AG10803 (cell line): ENCODE data around the gene MPZL1.

Experiments
- DNase-seq: peaks from one replicate; pipeline ENCODE4 v3.0.0; 2010; ENCODE audit warnings: low read depth
- H3K4me3 ChIP-seq: 2 replicates; pipeline ENCODE4 v1.5.1; 2011; ENCODE audit warnings: mild to moderate bottlenecking, low read length, control low read depth
- TF ChIP-seq, protein P1 (sequence below): conservative IDR thresholded peaks from 2 replicates; pipeline ENCODE4 v1.5.1; 2011; ENCODE audit warnings: mild to moderate bottlenecking, low read length, control low read depth, inconsistent platforms

The MPZL1 gene

DNA sequence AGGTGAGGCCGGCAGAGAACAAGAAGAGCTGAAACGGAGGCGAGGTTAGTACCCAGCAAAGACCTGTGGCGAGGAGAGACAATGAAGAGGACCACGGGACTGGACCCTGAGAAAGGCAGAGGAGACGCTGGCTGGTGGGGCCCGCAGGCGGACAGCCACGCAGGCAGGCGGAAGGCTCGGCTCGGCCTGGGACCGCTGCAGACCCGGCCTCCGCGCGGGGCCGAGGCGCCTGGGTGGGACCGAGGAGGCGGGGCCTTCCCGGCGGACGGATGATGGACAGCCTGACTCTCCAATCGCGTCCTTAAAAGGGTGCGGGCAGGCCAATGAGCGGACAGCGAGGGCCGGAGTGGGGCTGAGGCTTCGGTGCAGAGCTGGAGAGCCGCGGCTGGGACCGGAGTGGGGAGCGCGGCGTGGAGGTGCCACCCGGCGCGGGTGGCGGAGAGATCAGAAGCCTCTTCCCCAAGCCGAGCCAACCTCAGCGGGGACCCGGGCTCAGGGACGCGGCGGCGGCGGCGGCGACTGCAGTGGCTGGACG is at the start of gene MPZL1:
Gene MPZL1, plus strand, starts transcription at position 366 of the 535 bp plus-strand sequence. CDS start 170 bp downstream, outside the sequence.
- DNase-seq: peak; percentile 94
- H3K4me3 ChIP-seq: peak within 1 kb of the TSS; percentile 82
- TF ChIP-seq, protein P1, sequence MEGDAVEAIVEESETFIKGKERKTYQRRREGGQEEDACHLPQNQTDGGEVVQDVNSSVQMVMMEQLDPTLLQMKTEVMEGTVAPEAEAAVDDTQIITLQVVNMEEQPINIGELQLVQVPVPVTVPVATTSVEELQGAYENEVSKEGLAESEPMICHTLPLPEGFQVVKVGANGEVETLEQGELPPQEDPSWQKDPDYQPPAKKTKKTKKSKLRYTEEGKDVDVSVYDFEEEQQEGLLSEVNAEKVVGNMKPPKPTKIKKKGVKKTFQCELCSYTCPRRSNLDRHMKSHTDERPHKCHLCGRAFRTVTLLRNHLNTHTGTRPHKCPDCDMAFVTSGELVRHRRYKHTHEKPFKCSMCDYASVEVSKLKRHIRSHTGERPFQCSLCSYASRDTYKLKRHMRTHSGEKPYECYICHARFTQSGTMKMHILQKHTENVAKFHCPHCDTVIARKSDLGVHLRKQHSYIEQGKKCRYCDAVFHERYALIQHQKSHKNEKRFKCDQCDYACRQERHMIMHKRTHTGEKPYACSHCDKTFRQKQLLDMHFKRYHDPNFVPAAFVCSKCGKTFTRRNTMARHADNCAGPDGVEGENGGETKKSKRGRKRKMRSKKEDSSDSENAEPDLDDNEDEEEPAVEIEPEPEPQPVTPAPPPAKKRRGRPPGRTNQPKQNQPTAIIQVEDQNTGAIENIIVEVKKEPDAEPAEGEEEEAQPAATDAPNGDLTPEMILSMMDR: no peak

DNA sequence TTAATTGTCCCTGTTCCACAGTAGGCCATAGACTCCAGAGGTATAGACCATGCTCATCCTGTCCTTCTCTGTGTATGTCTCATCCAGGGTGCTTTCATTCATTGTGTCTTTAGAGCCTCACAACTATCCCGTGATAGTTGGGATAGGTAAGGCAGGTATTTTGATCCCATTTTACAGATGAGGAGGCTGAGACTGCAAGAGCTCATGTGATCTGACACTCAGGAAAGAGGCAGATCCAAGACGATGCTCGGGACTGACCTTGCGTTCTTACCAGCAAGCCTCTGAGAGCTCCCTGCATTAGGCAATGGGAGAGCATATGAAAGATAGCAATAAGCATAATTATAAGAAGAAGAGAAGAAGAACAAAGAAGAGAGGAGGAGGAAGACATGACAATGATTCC is 49.0 kb upstream of the MPZL1 start:
- TF ChIP-seq, protein P1: no peak
- no peak for DNase-seq
- H3K4me3 ChIP-seq: no peak overlapping the region

DNA sequence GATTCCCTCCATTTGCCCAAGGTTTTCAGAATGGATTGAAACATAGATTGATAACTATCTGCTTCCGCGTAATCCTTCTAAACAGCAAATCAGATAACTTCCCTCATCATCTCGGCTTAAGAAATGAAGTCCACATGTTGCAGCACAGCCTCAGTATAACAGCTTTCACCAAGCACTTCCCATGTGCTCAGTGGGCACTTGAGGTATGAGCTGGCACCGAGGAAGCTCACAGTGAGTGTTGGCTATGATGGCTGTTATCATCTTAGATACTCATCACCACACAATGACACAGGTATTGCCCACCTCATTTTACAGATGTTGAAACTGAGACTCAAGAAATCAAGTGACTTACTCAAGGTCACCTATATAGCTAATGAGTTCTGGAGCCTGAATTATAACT is 48.5 kb upstream of the MPZL1 start:
- H3K4me3 ChIP-seq: no peak overlapping the region
- DNase-seq: no peak
- TF ChIP-seq, protein P1: no peak

DNA sequence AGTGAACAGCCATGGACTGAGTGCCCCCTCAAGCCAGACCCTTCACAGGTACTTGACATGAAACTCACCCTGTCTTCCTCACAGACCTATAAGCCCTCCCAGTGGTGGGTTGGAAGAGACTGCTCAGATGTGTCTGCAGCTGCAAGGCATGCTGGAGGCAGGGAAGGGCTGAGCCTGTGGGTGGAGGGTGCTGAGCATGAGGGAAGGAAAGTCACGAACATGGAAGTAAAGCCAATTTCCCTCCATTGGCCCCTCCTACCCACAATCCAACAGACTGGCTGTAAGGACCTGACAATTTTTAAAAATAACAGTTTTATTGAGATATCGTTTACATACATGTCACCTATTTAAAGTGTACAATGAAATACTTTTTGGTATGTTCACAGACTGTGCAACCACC is 47.6 kb upstream of the MPZL1 start:
- H3K4me3 ChIP-seq: no peak overlapping the region
- TF ChIP-seq, protein P1: no peak
- DNase-seq: no peak

DNA sequence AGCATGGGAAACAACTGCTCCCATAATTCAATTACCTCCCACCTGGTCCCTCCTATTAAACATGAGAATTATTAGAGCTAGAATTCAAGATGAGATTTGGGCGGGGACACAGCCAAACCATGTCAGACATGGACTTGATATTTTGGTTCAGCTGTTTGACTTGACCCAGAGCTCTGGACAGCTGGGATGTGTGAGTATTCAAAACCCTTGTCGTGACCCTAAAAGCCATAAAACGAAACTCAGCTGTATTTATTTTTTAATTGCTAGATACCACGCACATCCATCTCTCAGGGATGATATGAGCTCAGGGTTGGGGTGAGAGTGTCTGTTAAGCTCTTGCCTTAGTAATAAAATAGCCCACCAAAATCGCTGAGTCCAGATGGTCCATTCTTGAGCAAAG is 46.3 kb upstream of the MPZL1 start:
- DNase-seq: no peak
- TF ChIP-seq, protein P1: no peak
- H3K4me3 ChIP-seq: no peak overlapping the region

DNA sequence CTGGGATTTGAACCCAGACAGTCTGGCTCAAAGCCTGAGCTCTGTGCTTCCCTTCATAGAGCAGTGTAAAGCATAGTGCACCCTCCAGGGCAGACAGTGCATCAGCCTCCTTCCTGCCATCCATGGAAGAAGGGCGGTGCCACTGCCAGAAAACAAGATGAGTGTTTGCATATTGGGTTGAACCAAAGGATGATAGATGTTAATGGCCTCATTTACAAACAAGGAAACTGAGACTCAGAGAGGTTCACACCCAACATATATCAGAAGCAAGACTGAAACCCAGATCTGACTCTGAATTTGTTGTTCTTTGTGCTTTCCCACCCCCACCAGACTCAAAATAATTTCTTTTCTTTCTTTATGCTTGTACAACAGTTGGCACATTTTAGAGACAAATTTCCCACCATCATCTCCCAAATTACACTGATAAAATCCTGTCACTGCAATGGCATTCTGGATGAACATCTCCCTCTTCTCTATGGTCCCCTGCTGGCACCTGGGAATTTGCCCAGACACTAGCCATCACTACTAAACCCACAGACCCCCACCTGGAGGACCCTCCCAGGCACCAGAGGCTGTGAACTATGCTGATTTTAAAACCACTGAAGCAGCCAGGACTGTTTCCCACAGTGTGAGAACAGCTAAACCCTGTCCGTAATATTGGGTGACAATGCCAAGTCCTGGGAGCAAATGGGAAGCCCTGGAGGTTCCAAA is 45.4 kb upstream of the MPZL1 start:
- H3K4me3 ChIP-seq: no peak overlapping the region
- DNase-seq: no peak
- TF ChIP-seq, protein P1: no peak
